Neural progenitor cell (in vitro differentiated cells): ENCODE results near the gene PNLDC1. TPM values are rescaled to one million over a fixed set of nuclear protein-coding genes. Genes with fewer than 3 reads are reported as not detected.

Experiments
- DNase-seq: peaks from one replicate; pipeline ENCODE4 v3.0.0-alpha.2; 2016; ENCODE audit warnings: low spot score
- H2AFZ ChIP-seq: fragments of 200-600 bp; sonication (generic); replicated peaks from 2 replicates; pipeline ENCODE4 v1.6.1; 2016; ENCODE audit warnings: antibody characterized with exemption
- H3F3A ChIP-seq: fragments of 200-600 bp; sonication (generic); 2 replicates; pipeline ENCODE4 v1.6.1; 2016; ENCODE audit warnings: antibody characterized with exemption, low read depth
- H3K27ac ChIP-seq: fragments of 200-600 bp; sonication (generic); 2 replicates; pipeline ENCODE4 v1.5.1; 2016; ENCODE audit warnings: mild to moderate bottlenecking
- H3K27me3 ChIP-seq: fragments of 200-600 bp; sonication (generic); 2 replicates; pipeline ENCODE4 v1.6.1; 2016; ENCODE audit warnings: mild to moderate bottlenecking, moderate library complexity
- H3K36me3 ChIP-seq: fragments of 200-600 bp; sonication (generic); 2 replicates; pipeline ENCODE4 v1.5.1; 2016
- H3K4me1 ChIP-seq: fragments of 200-600 bp; sonication (generic); 2 replicates; pipeline ENCODE4 v1.6.1; 2016; ENCODE audit warnings: mixed run types
- H3K4me2 ChIP-seq: fragments of 200-600 bp; sonication (generic); 2 replicates; pipeline ENCODE4 v1.6.1; 2016
- H3K4me3 ChIP-seq: fragments of 200-600 bp; sonication (generic); 2 replicates; pipeline ENCODE4 v1.5.1; 2016
- H3K79me2 ChIP-seq: fragments of 200-600 bp; sonication (generic); 2 replicates; pipeline ENCODE4 v1.6.1; 2016; ENCODE audit warnings: low read depth
- H3K9ac ChIP-seq: fragments of 200-600 bp; sonication (generic); 2 replicates; pipeline ENCODE4 v1.6.1; 2016
- H3K9me3 ChIP-seq: fragments of 200-600 bp; sonication (generic); 2 replicates; pipeline ENCODE4 v1.5.1; 2016; ENCODE audit warnings: low read depth
- H4K20me1 ChIP-seq: fragments of 200-600 bp; sonication (generic); 2 replicates; pipeline ENCODE4 v1.6.1; 2016; ENCODE audit warnings: low read depth
- H3K27ac Mint-ChIP-seq: 3 replicates; pipeline ENCODE4 v1.8.0; 2021; ENCODE audit warnings: mixed read lengths
- H3K27me3 Mint-ChIP-seq: 2 replicates; pipeline ENCODE4 v1.8.0; 2022; ENCODE audit warnings: low read depth, mild to moderate bottlenecking, inconsistent platforms, moderate library complexity, mixed read lengths; ENCODE audit not compliant: insufficient read depth
- H3K36me3 Mint-ChIP-seq: 3 replicates; pipeline ENCODE4 v1.8.0; 2021; ENCODE audit warnings: mixed read lengths
- H3K4me1 Mint-ChIP-seq: 3 replicates; pipeline ENCODE4 v1.8.0; 2021; ENCODE audit warnings: mixed read lengths
- H3K4me3 Mint-ChIP-seq: 3 replicates; pipeline ENCODE4 v1.8.0; 2021; ENCODE audit warnings: mild to moderate bottlenecking, moderate library complexity, mixed read lengths
- H3K9me3 Mint-ChIP-seq: 3 replicates; pipeline ENCODE4 v1.8.0; 2020; ENCODE audit warnings: mixed read lengths
- CTCF ChIP-seq: fragments of 200-600 bp; sonication (generic); IDR thresholded peaks from 2 replicates; pipeline ENCODE4 v1.5.1; 2017; ENCODE audit warnings: antibody characterized with exemption, mild to moderate bottlenecking
- EZH2 ChIP-seq: fragments of 200-600 bp; sonication (generic); IDR thresholded peaks from 2 replicates; pipeline ENCODE4 v1.6.1; 2017; ENCODE audit warnings: antibody characterized with exemption, mild to moderate bottlenecking, moderate library complexity
- EZH2phosphoT487 ChIP-seq: fragments of 200-600 bp; sonication (generic); IDR thresholded peaks from 2 replicates; pipeline ENCODE4 v1.6.1; 2017; ENCODE audit warnings: antibody characterized with exemption
- total RNA-seq: library from RNA; depleted of rRNA; stranded (reverse); fragments of >200 nt; gene quantifications from 2 replicates; pipeline ENCODE4 v1.2.3, GENCODE V29; 2015; ENCODE audit warnings: low replicate concordance

PNLDC1 gene
- total RNA-seq, 1 donor from 2014 or later = not detected

GRCh38 chr6:159761129-159761872 is 38.8 kb upstream of the PNLDC1 start:
- Mint-ChIP-seq H3K27me3 (peaks cover 4% of the 10 kb centered on the region), H3K36me3 (peaks cover 38% of the 10 kb centered on the region), H3K4me3 (peak overlapping the region; percentile 93), H3K27ac (peak overlapping the region; percentile 95), H3K9me3 (no peaks in the 10 kb centered on the region), H3K4me1 (peaks cover 32% of the 10 kb centered on the region)
- Histone ChIP-seq H3K9me3 (no peaks in the 10 kb centered on the region), H2AFZ (peak overlapping the region; percentile 75), H3K79me2 (peaks cover 44% of the 10 kb centered on the region), H3K4me1 (peaks cover 21% of the 10 kb centered on the region), H3K27me3 (no peaks in the 10 kb centered on the region), H3K36me3 (peaks cover 6% of the 10 kb centered on the region), H3F3A (peaks cover 52% of the 10 kb centered on the region), H3K4me3 (peak overlapping the region; percentile 57), H4K20me1 (no peaks in the 10 kb centered on the region), H3K4me2 (peak overlapping the region; percentile 80), H3K27ac (peak overlapping the region; percentile 96), H3K9ac (peak overlapping the region; percentile 53)
- TF ChIP-seq EZH2phosphoT487 (no peak), EZH2 (no peak), CTCF (no peak)
- DNase-seq = peak; percentile 68

GRCh38 chr6:159761873-159762680 is 38.0 kb upstream of the PNLDC1 start, which contains the start of gene ACAT2:
Gene ACAT2 (plus strand): TSS chr6:159762045. CDS start chr6:159762088, 43 bp downstream.
- Mint-ChIP-seq H3K4me1 (peaks cover 32% of the 10 kb centered on the region), H3K27me3 (peaks cover 4% of the 10 kb centered on the region), H3K36me3 (peaks cover 39% of the 10 kb centered on the region), H3K9me3 (no peaks in the 10 kb centered on the region), H3K4me3 (peak within 1 kb of the TSS; percentile 96), H3K27ac (peak within 1 kb of the TSS; percentile 95)
- TF ChIP-seq EZH2phosphoT487 = no peak
- TF ChIP-seq EZH2 = no peak
- TF ChIP-seq CTCF = no peak
- Histone ChIP-seq H2AFZ (peak within 1 kb of the TSS; percentile 75), H3K4me1 (peaks cover 21% of the 10 kb centered on the region), H3K9me3 (no peaks in the 10 kb centered on the region), H3K36me3 (peaks cover under 1% of the 10 kb centered on the region), H3F3A (peaks cover 50% of the 10 kb centered on the region), H3K4me2 (peak within 1 kb of the TSS; percentile 91), H3K79me2 (peaks cover 51% of the 10 kb centered on the region), H3K9ac (peak within 1 kb of the TSS; percentile 63), H3K27me3 (no peaks in the 10 kb centered on the region), H4K20me1 (no peaks in the 10 kb centered on the region), H3K27ac (peak within 1 kb of the TSS; percentile 96), H3K4me3 (peak within 1 kb of the TSS; percentile 57)
- peak; percentile 96 for DNase-seq

- H3K4me1 Mint-ChIP-seq = peaks cover 32% of the 10 kb centered on the region
- H2AFZ ChIP-seq = no peak overlapping the region
- peaks cover 7% of the 10 kb centered on the region for H3K36me3 ChIP-seq
Observed at GRCh38 chr6:159762681-159763293, 37.3 kb upstream of the PNLDC1 start.

More at GRCh38 chr6:159762681-159763293, 37.3 kb upstream of the PNLDC1 start:
- Mint-ChIP-seq H3K36me3 (peaks cover 44% of the 10 kb centered on the region), H3K27ac (peak overlapping the region; percentile 83), H3K27me3 (peaks cover 4% of the 10 kb centered on the region), H3K9me3 (no peaks in the 10 kb centered on the region), H3K4me3 (peak overlapping the region; percentile 96)
- Histone ChIP-seq H3K27ac (peak overlapping the region; percentile 60), H3K27me3 (no peaks in the 10 kb centered on the region), H3K9me3 (no peaks in the 10 kb centered on the region), H3K9ac (peak overlapping the region; percentile 36), H3K4me3 (peak overlapping the region; percentile 57), H3F3A (peaks cover 43% of the 10 kb centered on the region), H3K4me1 (peaks cover 21% of the 10 kb centered on the region), H3K79me2 (peaks cover 58% of the 10 kb centered on the region), H4K20me1 (no peaks in the 10 kb centered on the region), H3K4me2 (peak overlapping the region; percentile 91)
- no peak for TF ChIP-seq EZH2
- DNase-seq = peak; percentile 28
